ENCODE measurements around the gene BAG5.

BAG5 gene

DNA sequence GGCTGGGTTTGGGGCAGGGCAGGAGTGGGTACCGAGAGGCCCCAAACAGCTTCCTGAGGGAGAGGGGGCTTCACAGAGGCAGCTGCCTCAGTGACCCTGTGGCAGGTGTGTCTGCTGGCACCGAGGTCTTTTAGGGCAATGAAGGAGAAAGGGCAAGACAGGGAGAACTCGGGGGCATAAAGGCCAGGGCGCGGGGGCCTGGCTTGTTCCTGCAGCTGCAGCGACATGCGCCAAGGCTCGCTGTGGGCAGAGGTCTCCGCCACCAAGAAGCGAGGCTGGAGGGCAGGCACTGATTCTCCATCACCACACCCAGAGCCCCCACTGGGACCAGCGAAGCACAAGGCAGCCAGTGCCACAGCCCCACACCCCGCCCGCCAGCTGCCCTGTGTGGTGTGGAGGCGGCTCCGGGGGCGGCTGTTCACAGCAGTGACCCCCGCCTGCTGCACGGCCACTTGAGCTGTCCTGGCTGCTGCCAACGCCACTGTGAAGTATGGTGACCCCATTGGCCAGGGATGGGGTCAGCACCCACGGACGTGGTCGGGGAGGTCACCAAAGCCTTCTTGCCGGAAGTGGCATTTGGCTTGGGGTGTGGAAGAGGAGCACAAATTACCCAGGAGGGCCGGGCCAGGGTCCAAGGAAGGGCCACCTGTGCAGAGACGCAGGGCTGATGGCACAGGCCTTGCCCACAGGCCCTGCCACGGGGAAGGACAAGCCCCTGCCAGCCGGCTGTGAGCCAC is 16.4 kb downstream of the BAG5 start:
- DNase-seq, result no peak

DNA sequence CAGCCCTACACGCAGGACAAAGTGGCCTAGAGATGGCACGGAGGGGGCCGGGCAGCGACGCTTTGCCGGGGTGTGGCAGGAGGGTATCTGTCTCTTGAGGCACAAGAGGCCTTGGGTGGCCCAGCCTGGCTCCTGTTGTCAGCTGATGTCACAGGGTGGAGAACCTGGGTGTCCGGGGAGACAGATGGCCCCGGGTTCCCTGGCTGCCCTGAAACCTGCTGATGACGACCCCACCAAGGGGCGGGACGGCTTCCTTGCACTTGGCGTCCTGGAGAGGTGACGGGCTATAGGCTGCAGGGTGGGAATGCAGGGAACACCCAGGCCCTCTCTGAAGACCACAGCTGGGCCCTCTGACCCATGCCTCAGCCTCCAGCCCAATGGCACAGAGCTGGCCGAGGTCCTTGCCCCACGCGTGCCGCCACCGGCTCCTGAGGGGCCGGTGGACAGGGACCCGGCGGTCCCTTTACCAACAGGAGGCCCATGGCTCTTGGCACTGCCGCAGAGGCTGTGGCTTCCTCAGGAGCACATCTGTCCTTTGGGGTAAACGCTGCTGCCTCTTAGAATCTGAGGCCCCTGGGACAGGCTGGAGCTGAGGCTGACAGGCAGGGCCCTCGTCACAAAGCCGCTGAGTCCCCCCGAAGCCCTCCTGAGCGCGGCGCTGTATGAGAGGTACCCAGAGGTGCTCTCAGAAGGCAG is 17.1 kb downstream of the BAG5 start:
- no peak for DNase-seq

DNA sequence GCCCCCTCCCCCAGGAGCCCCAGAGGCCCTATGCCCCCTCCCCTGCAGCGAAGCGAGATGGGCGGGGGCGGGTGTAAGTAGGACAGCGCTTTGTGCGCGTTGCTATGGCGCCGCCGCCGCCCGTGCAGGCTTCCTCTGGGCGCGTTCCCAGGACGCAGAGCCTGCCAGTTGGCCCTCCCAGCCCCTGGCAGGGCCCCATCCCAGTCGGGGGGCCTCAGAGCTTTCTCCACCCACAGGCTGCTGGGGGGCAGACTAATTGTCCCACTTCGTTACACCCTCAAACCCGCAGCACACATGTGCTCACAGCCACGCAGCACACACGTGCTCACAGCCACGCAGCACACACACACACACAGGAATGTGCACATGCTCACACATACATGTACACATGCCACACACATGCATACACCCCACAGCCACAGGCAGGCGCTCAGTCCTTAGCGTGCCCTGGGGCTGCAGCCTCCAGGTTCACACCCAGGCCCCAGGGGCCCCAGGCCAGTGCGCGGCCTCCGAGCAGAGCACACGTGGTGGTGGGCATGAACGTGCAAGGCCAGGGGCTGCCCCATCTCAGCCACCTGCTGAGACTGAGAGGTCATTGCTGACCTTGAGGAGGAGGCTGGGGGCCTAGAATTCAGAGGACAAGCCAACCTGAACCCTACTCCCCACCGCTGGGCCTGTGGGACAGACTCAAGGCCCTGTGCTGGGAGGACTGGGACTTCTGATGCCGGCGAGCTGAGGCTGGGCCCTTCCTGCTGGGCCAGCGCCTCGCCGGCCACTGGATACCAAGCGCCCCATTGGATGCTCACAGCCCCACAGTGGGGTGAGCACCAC is 17.9 kb downstream of the BAG5 start:
- no peak for DNase-seq

DNA sequence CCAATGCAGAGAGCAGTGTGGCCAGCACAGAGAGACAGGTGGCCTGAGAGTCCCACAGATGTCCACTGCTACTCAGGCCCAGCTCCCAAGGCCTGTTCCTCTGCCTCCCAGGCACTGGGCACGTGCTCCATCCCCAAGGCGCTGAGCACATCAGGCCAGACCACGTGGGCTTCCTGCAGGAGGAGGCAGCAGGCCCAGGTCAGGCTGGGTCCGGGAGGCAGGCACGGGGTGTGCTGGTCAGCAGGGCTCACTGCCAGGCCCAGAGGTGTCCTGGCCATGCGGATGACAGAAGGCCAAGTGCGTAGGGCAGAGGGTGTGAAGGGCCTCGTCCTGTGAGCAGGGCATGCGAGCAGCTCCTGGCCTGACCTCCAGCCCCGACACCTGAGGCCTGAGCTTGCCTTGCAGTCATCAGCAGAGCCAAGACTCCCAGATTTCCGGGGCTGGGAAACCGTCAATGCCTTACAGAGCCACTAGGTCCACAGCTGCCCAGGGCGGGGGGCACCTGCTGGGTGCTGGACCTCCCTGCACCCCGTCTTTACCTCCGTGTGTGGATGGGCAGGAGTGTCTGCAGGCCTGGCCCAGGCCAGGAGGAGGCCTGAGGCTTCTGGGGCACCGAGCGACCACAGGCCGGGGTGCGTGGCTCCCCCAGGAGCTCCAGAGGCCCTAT is 18.6 kb downstream of the BAG5 start:
- DNase-seq, result no peak

DNA sequence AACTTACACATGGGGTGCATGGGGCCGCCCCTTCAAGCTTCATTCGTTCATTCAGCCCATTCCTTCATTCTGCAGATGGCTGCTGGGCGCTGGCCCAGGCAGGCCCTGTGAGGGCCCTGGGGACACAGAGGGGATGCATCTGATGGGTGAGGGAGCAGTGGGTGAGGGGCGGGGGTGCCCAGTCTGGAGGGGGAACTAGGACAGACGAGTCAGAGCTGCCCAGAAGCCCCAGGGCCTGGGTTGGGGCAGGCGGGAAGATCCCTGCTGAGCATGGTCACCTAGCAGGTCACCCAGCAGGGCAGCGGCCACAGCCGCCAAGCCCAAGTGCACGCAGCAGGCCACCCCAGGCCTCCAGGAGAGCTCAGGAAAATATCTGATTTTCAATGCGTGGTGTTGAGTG is 19.3 kb downstream of the BAG5 start:
- DNase-seq, result no peak

DNA sequence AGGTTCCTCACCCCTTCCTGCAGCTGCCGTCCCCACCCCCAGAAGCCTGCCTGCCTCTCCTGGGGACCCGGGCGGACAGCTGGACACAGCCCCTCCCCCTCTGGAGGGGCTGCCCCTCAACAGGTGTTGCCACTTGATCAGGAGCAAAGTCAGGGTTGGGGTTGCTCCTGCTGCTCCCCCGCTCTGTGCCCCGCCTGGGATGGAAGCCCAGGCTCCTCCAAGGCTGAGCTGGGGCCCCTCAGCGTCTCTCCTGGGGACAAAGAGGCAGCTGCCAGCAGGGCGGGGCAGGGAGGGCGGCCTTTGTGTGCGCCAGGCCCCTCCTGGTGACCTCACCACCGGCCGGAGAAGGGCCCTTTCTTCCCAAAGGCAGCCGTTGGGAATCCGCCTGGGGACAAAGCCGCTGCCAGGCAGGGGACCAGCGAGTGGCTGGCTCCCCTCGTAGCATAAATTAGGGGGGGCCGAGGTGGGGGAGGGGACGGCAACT is 19.8 kb downstream of the BAG5 start:
- no peak for DNase-seq

DNA sequence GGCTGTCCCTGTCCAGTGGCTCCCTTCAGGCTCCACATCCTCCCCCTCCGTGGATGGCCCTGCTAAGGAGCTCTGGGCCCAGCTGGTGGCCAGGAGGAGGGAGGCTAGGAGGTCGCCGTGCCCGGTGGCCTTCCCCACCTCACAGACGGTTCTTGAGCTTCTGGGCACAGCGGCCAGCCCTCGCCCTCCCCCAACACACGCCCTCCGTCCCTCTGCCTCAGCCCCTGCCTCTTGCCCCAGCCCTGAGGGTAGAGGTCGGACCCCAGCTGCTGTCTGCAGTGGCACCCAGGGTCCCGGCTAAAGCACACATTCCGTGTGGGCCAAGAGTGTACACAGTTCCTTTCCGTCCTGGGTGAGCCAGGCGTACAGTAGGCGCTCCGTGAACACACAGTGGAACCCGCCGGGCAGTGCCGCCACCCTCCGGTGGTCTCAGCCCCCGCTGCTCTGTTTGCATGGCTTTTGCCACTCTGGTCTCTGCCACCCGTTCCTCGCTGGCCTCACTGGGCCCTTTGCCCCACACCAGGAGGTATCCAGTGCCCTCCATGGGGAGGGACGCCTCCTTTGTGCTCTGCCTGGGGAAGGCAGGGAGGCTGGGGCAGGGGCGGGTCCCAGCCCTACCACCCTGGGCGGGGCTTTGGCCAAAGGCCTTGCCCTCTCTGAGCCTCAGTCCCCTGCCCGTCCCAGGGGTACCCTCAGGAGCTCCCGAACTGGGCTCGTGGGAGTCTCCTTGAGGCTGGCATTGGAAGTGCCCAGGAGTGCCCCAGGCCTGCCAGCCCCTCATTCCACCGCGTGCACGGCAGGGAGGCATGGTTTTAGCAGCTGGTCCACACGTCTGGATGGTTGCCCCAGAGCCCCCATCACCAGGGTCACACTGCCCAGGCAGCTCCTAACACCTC is 20.5 kb downstream of the BAG5 start:
- no peak for DNase-seq

DNA sequence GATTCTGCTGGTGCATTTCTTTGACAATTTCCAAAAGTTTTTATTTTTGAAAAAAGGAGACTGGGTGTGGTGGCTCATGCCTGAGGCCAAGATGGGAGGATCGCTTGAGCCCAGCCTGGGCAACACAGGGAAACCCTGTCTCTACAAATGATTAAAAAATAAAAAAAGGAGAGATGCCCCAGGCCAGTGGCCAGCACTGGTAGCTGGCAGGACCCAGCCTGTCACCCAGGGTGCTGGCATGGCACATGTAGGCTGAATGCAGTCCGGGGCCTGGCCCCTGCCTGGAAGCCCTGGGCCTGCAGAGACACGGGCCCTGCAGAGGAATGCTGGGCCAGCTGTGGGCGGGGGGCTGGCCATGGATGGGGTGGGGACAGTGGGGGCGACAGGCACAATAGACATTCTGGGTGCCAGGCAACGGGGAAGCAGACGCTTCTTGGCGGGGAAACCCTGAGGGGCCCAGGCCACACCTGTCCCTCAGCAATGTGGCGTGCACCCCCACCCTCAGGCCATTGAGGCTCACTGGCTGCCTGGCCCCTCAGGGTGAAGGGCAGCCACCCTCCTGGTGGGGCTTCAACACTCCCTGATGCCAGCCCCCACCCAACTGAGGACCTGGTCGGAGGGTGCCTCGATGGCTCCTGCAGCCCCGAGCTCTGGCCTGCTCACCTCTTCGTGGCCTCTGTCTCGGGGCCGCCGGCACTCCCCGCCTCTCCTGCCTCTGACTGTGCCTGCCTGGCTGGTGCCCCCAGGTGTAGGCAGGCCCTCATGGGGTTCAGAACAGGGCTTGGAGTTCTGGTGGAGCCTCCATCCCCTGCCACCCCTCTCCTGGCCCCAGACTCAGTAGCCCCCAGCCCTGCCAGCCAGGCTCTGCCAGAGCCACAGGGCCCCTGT is 21.4 kb downstream of the BAG5 start:
- no peak for DNase-seq

DNA sequence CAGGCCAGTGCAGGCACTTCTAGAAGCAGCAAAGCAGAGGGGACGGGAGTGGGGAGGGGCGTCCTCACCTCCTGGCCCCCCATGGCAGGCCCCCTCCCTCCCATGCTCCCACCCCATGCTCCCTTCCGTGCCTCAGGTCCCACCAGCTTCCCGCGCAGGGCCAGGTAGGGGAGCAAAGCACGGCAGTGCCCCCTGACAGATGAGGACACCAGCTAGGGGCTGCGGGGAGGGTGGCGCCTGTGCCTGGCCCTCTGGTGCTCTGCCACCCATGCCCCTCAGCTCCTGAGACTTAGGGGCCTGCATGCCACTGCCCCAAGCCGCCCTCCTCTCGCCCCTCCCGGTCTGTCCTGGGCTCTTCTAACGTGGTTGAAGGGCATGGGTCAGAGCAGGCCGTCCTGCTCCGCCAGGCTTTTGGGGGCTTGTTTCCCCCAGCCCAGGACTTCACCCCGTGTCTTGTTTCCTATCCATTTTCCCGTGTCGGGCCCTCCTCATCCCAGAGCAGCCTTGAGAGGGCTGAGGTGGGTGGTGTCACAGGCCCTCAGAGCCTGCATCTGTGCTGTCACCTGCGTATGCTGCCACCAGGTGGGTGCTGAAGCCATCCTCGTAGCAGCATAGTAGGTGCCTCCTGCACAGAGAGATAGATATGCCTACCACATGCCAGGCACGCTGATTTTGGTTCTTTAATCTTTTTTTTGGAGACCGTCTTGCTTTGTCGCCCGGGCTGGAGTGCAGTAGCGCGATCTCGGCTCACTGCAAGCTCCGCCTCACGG is 23.2 kb downstream of the BAG5 start:
- DNase-seq, result no peak

DNA sequence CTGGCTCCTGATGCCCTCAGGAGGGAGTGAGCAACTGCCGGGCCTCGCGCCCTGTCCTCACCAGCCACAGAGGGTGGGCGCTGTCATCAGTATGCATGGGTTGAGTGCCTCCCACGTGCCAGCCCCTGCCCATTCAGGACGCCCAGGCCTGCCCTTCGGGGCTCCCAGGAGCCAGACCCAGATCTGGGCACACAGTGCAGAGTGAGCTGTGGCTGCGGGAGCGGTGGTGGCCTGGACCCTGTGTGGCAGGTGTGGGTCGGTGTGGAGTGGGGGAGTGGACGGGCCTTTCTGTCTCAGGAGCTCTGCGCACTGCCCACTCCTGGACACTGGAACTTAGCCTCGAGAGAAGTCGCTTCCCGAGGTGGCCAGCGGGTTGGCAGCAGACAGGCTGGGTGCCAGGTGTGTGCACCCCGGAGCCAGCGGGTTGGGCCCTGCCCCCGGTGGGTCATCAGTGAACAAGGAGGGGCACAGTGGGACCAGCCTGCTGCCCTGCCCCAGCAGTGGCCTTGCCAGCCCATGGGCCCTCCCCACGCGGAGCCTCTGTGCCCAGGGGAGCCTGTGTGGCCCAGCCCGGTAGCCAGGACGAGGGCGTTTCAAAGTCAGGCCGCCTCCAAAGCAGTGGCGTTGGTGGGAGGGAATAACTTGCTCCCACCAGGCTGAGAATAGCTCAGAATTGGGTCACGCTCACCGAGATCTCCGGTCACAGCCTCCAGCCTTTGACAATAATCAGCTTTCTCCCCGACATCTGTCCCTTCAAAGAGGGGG is 24.0 kb downstream of the BAG5 start:
- DNase-seq, result no peak

DNA sequence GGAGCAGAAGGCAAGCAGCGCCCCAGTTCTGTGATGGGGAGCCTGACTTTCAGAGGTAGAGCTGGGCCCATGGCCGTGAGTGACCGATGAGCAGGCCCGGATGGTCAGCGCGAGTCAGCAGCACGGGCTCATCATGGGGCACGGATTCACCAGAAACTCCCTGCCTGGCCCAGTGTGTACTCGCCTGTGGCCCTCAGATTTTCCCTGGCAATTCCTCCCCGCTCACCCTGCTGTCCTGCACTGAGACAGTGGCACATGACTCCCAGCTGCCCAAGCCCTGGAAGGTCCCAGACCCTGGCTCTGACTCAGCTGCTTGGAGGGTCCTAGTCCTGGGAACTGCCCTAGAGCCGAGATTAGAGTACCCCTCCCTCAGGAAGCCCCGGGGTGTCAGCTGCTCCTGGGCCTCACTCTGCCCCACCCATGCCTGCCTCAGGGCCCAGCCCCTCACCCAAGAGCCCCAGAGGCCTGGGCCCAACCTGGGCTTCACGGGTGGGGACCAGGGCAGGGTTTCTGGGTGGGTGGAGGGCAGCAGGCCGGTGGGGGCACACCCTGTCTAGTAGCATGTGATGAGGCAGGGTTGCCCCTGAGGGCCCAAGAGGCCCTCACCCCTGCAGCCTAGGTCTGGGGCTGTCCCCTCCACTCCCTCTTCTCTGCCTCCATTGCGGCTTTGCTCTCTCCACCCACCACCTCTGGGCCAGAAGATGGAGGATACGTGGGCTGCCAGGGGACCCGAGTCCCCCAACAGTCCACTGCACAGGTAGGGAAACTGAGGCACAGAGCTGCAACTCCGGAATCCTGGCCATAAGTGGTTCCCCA is 25.1 kb downstream of the BAG5 start:
- DNase-seq, result no peak

DNA sequence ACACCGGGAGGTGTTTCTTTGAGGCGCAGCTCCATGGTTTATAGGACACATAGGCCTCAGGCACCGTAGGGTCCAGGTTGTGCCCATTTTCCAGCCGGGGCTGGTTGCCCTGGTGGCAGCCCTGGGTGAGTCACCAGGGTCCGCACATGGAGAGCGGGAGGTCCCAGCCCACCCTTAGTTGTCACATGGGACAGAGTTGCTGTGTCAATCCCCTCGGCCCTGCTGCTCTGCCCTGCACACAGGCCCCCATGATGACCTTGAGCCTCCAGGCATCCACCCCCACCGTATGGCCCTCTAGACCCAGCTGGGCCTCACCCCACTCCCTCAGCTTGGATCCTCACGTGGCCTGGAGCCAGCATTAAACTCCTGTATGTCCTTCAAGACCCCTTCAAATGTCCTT is 25.8 kb downstream of the BAG5 start:
- no peak for DNase-seq

DNA sequence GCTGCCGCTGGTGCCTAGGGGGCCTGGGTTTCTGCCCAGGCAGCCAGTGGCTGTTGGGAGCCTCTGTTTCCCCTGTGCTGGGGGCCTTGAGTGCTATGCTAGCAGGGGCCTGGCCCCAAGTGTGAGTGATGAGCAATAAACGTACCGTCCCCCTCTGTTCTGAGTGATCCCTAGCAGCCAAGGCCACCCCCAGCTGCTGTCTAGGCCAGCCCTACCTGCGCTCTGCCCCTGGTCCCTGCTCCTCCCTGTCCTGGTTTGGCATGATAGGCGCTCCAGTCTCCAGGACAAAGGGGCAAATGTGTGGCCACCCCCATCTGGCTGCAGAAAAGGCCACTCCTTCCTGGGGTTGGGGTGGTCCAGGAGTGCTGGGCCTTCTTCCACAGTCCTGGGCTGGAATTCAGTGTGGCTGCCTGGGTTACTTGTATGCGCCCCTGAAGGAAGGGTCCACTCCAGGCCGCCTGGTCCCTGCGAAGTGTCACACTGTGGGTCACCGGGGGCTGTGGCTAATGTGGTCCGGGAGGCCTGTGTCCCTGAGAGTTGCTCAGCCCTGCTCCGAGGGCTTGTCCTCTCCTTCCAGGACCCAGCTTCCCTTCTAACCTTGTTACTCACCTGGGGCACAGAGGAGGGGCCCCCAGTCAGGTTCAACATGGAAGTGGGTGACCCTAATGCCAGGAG is 26.4 kb downstream of the BAG5 start:
- no peak for DNase-seq

DNA sequence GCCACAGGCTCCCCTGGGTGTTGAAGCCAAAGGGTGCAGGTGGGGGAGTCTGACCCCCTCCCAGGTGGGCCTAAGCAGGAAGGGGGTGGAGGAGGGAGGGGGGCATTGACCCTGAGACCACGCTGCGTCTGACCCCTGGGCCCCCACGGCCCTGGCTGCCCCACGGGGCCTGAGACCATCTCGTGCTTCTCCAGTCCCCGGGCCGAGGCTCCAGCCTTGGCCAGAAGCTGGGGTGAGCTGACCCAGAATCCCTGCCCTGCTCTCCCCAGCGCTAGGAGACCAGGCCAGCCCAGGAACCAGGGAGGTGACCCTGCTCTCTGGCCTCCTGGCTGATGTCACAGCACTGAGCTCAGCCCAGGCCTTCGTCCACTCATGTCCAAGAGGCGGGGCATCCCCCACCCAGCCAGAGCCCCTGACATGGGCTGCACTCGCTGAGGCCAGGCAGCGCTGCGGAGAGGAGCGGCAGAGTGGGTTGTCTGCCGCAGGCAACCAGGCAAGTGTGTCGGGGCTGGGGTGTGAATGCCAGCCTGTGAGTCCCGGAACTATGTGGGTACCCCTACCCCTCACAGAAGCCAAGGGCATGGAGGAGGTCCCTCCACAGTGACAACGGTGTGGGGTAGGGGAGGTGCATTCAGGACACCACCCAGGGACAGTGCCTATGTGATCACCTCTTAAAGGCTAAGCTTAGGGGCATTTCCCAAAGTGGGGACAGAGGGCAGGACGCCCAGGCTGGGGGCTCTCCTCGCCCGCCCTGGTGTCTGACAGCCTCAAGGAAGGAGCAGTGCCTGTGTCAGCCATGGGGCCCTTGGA is 27.2 kb downstream of the BAG5 start:
- DNase-seq, result no peak

DNA sequence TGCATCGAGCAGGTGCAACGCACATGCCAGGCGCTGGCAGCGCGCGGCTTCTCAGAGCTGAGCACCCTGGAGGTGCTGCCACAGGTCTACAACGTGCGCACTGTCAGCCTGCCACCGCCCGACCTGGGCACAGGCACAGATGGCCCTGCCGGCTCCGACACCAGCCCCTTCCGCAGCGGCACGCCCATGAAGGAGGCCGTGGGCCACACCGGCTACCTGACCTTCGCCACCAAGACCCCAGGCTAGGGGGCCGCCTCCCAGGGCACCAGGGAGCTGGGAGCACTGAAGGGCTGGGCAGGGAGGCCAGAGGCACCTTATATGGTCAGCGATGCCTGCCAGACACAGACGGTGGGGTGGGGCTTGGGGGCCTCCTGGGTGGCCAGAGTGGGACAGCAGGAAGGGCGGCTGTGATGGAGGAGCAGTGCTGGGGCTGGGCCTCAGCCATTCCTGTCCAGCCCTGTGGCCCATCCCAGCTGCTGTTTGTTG is 27.8 kb downstream of the BAG5 start:
- no peak for DNase-seq

DNA sequence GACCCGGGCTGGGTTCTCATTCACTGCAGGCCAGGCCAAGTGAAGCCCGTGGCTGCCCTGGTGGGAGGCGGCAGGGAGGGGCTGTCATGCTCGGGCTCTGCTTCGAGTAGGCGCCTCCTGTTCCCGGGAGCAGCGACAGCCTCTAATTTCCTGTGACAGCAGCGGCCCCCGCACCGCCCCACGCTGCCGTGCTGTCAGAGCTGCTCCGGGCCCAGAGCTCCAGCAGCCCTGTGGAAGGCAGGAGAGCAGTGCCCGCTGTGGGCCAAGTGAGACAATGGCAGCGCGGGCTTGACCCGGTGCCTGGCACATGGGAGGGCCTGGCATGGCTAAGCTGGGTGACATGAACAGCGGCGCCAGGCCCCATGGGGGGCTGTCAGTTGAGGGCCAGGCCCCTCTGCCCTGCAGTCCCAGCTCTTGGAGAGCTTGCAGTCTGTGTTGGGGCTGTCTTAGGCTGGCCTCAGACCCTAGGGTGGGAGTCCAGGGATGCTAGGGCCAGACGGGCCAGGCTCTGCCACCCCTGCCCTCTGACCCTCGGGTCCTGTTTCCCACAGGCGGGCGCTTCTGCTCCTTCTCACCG is 28.4 kb downstream of the BAG5 start:
- DNase-seq, result no peak

All from activated gamma-delta T cell treated with Interleukin-2 at 50 U/mL for 16 hours (primary cell).